GM21619 (cell line): Measurements from ENCODE around the gene GADD45B.
"Not testable (repeated sequence)": the region's sequence is repeated elsewhere in the genome, so short reads cannot be mapped to it uniquely, and the experiment has no call there.

Source experiments
- ATAC-seq: cut with Tn5 transposase; IDR thresholded peaks from one replicate; pipeline ENCODE4 v1.9.1; 2021; ENCODE audit not compliant: unreplicated experiment

The GADD45B gene

DNA sequence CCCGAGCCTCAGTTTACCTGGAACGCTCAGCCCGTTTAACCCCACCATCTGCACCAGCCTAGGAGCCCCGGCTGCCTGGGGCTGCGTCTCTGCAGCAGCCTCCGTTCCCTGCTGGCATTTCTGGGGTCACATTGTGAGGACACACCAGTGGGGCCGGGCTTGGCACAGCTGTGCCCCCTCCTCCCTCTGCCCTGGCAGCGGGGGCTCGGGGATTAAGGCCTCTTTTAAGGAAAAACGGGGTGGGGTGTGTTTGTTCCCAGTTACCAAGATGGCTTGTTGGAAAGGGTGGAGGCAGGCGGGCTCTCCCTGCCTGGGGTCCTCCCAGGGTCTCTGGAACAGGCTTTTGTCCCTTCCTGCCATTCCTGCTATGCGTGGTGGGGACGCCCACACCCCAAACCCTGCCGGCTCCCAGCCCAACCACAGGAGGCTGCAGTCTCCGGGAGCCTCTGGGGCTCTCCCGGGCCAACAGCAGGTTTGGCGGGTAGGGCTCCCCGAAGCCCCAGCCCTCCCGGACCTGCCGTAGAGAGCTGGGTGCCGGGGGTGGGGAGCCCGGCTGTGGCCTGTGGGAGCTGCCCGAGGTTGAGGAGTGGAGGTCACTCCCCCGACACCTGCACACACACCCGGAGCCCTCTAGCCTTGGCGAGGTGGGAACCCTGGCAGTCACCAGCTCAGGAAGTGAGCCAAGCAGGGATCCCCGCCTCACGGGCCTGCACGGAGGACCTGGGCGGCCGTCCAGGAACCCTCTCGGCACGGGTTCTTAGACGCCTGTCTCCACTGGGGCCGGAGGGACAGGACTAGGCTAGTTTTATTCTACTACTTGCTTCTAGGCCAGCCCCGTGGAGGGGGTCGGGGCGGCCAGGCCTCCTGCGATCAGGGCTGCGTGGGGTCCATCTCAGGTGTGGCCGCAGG lies 36.9 kb downstream of the GADD45B start:
- no peak for ATAC-seq

DNA sequence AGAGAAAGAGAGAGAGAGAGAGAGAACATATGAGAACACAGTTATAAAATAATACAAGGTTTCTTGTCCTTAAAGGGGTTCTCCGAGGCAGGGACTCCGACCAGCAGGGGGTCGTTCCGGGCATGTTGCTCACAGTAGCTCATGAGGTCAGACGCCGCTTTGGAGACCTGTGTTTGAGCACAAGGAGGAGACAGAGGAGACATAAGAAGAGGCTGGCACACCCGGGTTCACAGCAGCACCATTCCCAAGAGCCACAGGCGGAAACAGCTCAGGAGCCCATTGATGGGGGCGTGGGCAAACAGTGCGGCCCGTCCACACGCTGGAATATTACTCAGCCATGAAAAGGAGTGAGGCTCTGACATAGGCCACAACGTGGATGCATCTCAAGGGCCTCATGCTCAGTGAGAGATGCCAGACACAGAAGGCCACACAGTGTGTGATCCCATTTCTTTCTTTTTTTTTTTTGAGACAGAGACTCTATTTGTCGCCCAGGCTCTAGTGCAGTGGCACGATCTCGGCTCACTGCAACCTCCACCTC lies 39.1 kb downstream of the GADD45B start:
- no peak for ATAC-seq

DNA sequence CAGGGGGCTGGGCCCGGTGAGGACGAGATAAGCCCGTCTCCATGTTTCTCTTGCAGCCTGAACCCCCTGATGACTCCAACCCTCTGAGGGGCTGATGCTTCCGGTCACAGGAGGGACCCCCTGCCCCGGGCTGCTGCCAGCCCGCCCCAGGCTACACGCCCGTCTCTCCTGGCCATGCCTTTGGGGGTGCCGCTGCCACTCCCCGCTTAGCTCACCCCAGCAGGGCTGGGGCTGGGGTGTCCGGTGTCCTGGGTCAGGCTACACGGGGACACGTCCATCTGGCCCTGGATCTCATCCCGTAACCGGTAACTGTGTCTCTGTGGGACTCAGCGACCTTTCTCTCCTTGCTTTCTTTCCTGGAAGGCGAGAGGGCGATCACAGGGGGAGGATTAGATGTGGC lies 40.8 kb downstream of the GADD45B start:
- no peak for ATAC-seq

DNA sequence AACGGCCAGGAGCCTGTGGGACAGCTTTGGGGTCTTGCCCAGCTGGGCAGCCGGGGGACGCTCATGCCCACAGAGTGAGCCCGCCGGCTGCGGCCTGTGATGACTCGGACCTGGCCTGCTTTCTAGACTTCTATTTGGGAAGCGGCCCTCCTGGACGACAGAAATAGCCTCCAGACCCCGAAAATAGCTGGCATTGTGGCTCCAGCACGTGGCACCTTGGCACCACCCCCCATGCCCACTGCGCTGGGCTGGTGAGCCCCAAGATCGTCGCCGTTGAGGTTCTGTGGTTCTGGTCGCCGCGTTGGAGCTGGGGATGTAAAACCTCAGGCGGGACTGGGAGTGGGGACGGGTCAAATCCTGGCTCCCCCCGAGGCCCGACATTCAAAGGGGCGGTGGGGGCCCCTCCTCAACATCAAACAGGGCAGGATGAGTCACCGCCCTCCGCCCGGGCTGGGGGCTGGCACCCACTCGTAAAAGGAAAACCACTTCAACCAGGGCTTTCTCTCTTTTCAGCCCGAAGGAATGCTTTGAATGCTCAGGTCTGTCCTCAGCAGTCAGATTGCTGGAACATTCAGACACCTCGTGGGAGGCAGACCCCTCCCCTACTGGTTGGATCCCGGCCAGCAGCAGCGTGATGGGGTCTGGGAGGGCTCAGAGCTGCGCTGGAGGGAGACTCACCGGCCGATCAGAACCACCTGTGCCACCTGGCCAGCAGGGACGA lies 42.1 kb downstream of the GADD45B start:
- ATAC-seq: no peak

DNA sequence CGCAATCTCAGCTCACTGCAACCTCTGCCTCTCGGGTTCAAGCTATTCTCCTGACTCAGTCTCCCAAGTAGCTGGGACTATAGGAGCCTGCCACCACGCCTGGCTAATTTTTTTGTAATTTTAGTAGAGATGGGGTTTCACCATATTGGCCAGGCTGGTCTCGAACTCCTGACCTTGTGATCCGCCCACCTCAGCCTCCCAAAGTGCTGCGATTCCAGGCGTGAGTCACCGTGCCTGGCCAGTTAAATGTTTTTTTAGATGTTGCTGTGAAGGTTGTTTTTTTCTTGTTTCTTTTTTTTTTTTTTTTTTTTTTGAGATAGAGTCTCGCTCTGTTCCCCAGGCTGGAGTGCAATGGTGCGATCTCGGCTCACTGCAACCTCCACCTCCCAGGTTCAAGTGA lies 42.9 kb downstream of the GADD45B start:
- ATAC-seq: not testable (repeated sequence)

DNA sequence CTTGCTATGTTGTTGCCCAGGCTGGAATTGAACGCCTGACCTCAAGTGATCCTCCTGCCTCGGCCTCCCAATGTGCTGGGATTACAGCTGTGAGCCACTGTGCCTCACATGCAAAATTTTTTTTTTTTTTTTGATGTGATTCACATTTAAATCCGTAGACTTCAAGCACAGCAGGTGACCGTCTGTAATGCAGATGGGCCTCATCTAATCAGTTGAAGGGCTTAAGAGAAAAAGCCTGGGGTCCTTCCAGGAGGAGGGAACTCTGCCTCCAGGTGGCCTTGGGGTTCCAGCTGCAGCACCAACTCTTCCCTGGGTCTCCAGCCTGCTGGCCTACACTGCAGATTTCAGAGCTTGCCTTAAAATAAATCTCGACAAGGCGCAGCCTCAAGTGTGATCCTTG lies 43.6 kb downstream of the GADD45B start:
- ATAC-seq: no peak

DNA sequence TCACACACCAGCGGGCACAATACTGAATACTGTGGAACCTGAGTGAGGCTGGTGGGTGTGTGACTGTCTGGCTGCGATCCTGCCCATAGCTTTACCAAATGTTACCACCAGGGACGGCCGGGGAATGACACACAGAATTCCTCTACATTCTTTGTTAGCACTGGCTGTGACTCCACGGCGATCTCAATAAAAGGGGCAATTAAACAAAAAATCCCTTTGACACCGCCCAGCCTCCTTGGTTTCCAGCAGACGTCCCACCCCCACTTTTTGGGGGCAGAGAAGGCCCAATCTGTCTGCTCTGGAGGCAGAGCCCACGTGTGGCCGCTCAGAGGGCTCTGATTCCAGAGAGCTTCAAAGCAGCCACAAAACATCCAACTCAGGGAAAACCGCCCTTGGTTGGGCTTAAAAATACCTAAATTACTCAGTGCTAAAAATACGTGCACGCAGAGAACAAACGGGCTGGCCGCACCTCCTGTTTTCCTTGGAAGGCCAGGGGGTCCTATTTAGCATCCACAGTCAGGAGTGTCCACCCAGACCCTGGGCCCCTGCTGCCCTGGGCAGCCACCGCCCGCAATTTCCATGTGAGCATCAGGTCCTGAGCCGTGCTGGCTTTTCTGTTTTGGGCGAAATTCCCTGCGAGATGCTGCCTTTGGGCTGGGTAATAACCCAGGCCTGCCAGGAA lies 47.8 kb downstream of the GADD45B start:
- no peak for ATAC-seq

DNA sequence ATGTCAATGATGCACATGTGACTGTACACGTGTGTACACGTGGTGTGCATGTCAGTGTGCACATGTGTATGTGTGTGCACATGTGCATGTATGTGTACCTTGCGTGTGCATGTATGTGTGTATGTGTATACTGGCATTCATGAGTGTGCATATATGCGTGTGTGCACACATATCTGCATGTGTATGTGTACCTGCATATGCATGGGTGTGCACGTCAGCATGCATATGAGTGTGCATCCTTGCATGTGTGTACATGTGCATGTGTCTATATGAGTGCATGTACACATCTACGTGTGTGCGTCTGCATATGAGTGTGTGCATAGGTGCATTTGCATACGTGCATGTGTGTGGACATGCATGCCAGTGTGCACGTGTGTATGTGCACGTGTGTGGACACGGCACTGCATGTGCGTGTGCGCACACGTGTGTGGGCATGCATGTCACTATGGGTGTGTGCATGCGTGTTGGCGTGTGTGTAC lies 48.5 kb downstream of the GADD45B start:
- no peak for ATAC-seq

DNA sequence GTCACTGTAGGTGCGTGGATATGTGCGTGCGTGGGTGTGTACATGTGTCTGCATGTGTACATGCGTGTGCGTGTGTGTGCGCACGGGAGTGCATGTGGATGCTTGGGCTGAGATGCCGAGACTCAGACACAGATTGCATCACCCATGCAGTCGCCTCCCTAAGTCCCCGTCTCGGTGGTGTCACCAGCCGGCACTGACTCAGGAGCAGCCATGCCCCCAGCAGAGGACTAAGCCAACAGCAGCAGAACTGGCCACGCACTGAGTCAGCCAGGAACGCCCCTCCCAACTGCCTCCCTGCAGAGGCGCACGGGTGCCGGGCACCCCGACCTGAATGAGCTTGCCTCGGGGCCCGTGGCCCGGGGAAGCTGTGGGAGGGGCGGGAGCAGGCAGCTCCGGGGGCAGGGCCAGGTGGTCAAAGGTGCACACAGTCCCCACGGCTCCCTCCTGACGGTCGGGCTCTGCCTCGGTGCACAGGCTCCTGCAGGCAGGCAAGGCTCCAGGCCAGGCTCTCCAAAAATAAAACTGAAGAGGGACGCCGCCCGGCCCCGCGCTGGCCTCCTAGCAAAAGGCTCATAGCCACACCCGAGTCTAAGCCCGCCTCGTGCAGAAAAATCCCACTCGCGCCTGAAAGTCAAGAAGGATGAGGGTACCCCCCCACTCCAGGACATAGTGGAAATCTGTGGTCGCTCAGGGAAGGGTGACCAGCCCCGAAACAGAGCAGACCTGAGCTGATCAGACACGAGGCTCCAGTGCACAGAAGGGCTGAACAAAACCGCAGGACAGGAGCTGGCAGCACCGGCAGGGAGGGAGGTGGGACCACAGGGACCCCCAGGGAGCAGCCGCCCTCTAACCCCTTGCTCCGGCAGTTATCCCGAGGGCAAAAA lies 49.2 kb downstream of the GADD45B start:
- ATAC-seq: no peak

DNA sequence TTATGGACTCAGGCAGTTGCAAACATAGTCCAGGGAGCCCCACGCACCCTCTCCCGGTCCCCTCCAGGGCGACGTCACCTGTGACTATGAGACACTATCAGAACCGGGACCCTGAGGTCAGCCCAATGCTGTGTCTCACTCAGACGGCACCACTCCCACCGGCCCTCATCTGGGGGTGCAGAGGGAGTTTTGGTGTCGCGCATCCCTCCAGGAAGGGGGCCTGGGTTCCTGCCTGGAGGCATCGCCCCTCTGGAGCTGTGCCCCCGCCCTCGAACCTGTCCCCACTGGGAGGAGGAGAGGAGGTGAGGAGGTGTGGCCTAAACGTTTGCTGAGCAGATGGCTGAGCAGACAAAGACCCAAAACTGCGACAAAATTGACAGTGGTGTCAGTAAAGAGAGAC lies 51.2 kb downstream of the GADD45B start:
- no peak for ATAC-seq

DNA sequence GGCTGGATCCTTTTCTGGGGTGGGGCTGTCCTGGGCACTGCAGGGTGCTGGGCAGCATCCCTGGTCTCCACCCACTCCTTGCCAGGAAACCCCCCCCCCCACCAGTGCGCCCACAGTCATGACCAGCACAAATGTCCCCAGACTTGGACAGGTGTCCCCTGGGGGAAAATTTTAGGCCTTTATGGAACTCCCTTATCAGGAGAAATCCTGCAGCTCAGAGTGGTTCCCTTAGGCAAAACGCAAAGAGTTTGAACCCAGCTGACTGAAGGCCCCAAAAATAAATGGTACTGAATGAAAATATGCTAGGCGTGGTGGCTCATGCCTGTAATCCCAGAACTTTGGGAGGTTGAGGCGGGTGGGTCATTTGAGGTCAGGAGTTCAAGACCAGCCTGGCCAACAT lies 51.8 kb downstream of the GADD45B start:
- no peak for ATAC-seq
